ENCODE data around the gene CACNA1H.

Gene CACNA1H

DNA sequence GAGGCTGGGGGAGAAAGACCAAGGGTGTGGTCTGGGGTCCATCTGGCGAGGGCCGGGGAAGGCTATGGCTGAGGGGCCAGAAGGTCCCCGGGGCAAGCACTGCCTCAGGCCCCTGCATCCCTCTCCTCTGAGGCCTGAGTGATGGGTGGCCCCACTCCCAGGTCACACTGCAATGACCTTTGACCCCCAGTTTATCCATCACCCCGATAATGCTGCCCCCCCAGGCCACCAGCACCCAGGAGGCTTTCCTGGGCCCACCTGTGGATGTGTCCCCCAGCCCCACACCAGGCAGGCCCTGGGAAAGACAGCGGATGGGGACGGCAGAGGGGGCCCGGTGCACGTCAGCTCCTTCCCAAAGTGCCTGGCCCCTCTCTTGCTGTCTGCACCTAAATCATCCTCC, 22.5 kb upstream of the CACNA1H start:
- H3K36me3 ChIP-seq: no peaks in the 10 kb centered on the region
- no peak for DNase-seq
- no peaks in the 10 kb centered on the region for H3K27me3 ChIP-seq
- TF ChIP-seq, protein P1, sequence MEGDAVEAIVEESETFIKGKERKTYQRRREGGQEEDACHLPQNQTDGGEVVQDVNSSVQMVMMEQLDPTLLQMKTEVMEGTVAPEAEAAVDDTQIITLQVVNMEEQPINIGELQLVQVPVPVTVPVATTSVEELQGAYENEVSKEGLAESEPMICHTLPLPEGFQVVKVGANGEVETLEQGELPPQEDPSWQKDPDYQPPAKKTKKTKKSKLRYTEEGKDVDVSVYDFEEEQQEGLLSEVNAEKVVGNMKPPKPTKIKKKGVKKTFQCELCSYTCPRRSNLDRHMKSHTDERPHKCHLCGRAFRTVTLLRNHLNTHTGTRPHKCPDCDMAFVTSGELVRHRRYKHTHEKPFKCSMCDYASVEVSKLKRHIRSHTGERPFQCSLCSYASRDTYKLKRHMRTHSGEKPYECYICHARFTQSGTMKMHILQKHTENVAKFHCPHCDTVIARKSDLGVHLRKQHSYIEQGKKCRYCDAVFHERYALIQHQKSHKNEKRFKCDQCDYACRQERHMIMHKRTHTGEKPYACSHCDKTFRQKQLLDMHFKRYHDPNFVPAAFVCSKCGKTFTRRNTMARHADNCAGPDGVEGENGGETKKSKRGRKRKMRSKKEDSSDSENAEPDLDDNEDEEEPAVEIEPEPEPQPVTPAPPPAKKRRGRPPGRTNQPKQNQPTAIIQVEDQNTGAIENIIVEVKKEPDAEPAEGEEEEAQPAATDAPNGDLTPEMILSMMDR (IDR thresholded peaks at IDR 0.05; ENCODE audit: low read depth, low read length): no peak
- no peak overlapping the region for H3K4me3 ChIP-seq (ENCODE audit: low read depth, low read length)
- H3K4me1 ChIP-seq: peaks cover 6% of the 10 kb centered on the region
- H3K9me3 ChIP-seq: no peaks in the 10 kb centered on the region

DNA sequence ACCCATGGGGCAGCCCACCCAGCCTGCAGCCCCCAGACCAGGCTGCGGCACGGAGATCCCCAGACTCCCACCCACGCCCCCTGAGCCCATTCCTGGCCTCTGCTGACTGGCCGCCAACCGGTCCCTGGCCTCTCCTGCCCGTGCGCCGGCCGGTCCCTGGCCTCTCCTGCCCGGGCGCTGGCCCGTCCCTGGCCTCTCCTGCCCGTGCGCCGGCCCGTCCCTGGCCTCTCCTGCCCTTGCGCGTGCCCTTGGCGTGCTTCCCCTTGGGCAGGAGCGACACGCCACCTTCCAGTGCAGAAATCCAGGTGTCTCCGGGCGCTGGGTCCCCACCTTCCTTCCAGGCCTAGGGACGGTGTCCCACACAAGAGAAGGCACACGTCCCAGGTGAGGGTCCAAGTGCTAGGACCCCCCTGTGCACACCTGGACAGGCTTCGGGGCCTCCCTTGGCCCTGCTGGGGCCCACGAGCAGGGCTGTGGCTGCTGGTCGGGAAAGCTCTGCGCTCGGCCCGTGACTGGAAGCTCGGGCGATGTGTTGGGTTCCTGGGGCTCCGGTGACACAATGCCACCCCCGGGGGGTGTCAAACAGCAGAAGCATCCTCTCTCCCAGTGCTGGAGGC, 21.4 kb upstream of the CACNA1H start:
- TF ChIP-seq, protein P1 (IDR thresholded peaks at IDR 0.05; ENCODE audit: low read depth, low read length): no peak
- no peaks in the 10 kb centered on the region for H3K36me3 ChIP-seq
- H3K4me1 ChIP-seq: no peaks in the 10 kb centered on the region
- H3K9me3 ChIP-seq: no peaks in the 10 kb centered on the region
- DNase-seq: no peak
- H3K27me3 ChIP-seq: no peaks in the 10 kb centered on the region
- H3K4me3 ChIP-seq (ENCODE audit: low read depth, low read length): no peak overlapping the region

DNA sequence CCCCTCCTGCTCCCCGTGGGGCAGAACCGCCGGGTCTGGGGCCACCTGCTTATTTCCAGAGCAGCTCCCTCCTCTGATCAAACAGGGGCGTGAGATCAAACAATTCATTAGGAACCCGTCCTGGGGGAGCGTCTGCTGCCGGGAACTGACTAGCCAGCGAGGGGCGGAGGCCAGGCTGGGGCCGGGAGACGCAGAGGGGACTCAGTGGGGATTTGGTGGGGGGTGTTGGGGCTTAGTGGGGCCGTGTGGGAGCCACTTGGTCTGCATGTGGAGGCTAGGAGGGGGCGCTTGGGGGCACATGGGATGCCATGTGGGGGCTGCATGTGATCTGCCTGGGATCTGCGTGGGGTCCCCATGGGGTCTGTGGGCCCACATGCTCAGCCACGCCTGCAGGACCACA, 20.5 kb upstream of the CACNA1H start:
- Histone ChIP-seq H3K9me3 (no peaks in the 10 kb centered on the region), H3K27me3 (no peaks in the 10 kb centered on the region), H3K4me3 (ENCODE audit: low read depth, low read length) (no peak overlapping the region), H3K36me3 (no peaks in the 10 kb centered on the region), H3K4me1 (no peaks in the 10 kb centered on the region)
- TF ChIP-seq, protein P1 (IDR thresholded peaks at IDR 0.05; ENCODE audit: low read depth, low read length): no peak
- DNase-seq: no peak

DNA sequence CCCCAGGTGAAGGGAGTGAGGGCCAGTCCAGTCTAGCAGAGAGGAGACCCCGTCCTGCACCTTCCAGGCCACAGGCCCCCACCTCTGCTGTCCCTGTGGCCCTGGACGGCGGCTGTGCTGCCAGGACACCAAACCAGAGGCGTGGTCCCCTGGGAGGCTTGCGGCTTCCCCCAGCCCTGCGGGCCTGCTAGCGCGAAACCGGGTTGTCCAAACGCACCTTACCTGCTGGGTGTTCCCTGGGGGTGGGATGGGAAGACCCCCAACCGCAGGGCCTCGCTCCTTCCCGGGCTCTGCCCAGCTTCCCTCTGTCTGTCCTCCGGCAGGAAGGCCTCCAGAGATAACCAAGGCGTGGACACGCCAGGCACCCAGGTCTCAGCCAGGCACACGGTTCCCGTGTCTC, 19.6 kb upstream of the CACNA1H start:
- Histone ChIP-seq H3K4me3 (ENCODE audit: low read depth, low read length) (no peak overlapping the region), H3K27me3 (no peaks in the 10 kb centered on the region), H3K36me3 (no peaks in the 10 kb centered on the region), H3K9me3 (no peaks in the 10 kb centered on the region), H3K4me1 (no peaks in the 10 kb centered on the region)
- TF ChIP-seq, protein P1 (IDR thresholded peaks at IDR 0.05; ENCODE audit: low read depth, low read length): no peak
- DNase-seq: no peak

DNA sequence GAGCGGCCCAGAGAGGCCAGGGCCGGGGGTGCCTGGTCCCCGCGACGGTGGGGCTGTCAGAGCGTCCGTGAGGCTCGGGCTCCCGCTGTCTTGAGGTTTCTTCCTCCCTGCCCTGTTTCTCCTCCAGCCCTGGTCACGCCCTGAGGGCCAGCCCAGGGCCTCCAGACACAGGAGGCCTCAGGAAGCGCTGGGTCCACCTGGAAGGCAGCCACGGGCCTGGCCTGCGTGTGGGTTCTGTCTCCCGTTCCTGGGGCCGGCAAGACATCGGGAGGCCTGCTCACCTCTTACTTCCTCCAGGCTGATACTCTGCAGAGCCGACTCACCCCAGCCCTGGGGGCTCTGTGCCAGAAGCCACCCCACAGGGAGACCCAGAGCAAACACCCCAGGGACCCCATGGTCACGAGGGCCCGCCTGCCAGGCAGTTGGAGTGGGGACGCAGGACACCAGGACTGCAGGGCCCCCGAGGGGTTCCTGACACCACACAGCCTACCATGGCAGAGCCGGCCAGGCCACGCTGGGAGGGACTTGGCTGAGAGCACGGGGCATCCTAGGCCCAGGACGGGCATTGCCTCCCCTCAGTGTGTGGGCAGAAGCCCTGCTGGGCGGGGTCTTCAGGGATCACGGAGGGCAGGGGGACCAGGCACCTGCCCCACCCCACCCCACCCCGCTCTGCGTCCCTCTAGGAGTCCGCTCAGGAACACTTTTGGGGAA, 18.9 kb upstream of the CACNA1H start:
- Histone ChIP-seq H3K9me3 (no peaks in the 10 kb centered on the region), H3K4me3 (ENCODE audit: low read depth, low read length) (no peak overlapping the region), H3K4me1 (no peaks in the 10 kb centered on the region), H3K36me3 (no peaks in the 10 kb centered on the region), H3K27me3 (no peaks in the 10 kb centered on the region)
- DNase-seq: peak; percentile 41
- TF ChIP-seq, protein P1 (IDR thresholded peaks at IDR 0.05; ENCODE audit: low read depth, low read length): no peak

DNA sequence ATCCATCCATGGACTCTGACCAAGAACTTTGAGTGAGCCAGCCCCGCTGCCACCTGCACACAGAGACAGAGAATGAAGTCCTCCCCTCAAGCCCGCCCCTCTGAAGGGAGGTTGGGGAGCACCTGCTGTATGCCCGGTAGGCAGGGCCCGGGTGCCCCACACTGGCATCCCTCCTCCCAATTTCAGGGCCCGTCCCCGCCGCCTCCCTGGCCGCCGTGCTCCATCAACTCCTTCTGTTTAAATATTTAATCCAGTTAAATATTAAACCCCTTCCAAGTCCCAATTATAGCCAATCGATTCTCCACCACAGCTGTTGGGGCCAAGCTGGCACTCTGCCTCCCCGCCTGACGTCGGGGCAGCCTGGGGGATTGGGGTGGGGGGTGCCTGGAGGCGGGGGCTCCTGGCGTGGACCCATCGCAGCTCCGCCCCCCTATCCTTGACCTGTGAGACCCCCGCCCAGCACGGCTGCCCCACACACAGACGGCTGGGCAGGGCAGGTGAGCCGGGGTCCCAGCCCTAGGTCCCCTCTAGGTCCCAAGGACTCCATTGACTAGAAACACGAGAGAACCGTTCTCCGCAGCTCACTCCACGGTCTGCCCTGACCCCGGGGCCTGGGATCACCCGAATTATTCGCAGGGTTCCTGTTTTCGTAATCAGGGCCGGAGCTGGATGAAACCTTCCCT, 18.0 kb upstream of the CACNA1H start:
- no peaks in the 10 kb centered on the region for H3K4me1 ChIP-seq
- TF ChIP-seq, protein P1 (IDR thresholded peaks at IDR 0.05; ENCODE audit: low read depth, low read length): no peak
- H3K27me3 ChIP-seq: no peaks in the 10 kb centered on the region
- DNase-seq: no peak
- no peak overlapping the region for H3K4me3 ChIP-seq (ENCODE audit: low read depth, low read length)
- H3K9me3 ChIP-seq: no peaks in the 10 kb centered on the region
- H3K36me3 ChIP-seq: no peaks in the 10 kb centered on the region

Measured in BE2C (cell line).